ENCODE data around the gene METTL4. TPM values are rescaled to one million over a fixed set of nuclear protein-coding genes. Genes with fewer than 3 reads are reported as not detected.

The METTL4 gene
- polyA plus RNA-seq, 1 experiment: 12.7 TPM

- DNase-seq (ENCODE audit: low read depth, low spot score): no peak
- POLR2A ChIA-PET: no interaction called here
- CTCF ChIA-PET: no interaction called here
- TF ChIP-seq, protein P1, sequence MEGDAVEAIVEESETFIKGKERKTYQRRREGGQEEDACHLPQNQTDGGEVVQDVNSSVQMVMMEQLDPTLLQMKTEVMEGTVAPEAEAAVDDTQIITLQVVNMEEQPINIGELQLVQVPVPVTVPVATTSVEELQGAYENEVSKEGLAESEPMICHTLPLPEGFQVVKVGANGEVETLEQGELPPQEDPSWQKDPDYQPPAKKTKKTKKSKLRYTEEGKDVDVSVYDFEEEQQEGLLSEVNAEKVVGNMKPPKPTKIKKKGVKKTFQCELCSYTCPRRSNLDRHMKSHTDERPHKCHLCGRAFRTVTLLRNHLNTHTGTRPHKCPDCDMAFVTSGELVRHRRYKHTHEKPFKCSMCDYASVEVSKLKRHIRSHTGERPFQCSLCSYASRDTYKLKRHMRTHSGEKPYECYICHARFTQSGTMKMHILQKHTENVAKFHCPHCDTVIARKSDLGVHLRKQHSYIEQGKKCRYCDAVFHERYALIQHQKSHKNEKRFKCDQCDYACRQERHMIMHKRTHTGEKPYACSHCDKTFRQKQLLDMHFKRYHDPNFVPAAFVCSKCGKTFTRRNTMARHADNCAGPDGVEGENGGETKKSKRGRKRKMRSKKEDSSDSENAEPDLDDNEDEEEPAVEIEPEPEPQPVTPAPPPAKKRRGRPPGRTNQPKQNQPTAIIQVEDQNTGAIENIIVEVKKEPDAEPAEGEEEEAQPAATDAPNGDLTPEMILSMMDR (IDR thresholded peaks at IDR 0.05; ENCODE audit: low read depth, low read length): no peak
- Histone ChIP-seq H3K4me3 (ENCODE audit: low read depth, low read length) (no peak overlapping the region), H3K27ac (ENCODE audit: low read depth, low read length) (no peak overlapping the region), H3K27me3 (ENCODE audit: control insufficient read depth, insufficient read depth, low read length) (no peaks in the 10 kb centered on the region), H3K9me3 (ENCODE audit: control insufficient read depth, insufficient read depth, low read length) (no peaks in the 10 kb centered on the region)
These were observed 3.2 kb downstream of the METTL4 start for GRCh38 chr18:2568129-2568528.

GRCh38 chr18:2564373-2564772 is 6.9 kb downstream of the METTL4 start:
- no peak overlapping the region for H3K4me3 ChIP-seq (ENCODE audit: low read depth, low read length)
- H3K27ac ChIP-seq (ENCODE audit: low read depth, low read length): no peak overlapping the region
- no peaks in the 10 kb centered on the region for H3K27me3 ChIP-seq (ENCODE audit: control insufficient read depth, insufficient read depth, low read length)
- no peak for DNase-seq (ENCODE audit: low read depth, low spot score)
- POLR2A ChIA-PET: no interaction called here
- H3K9me3 ChIP-seq (ENCODE audit: control insufficient read depth, insufficient read depth, low read length): no peaks in the 10 kb centered on the region
- CTCF ChIA-PET: interaction anchor here (0.7 kb wide), 2 partner anchors 10 to 36 kb away, joined by 3 read pairs; no protein-coding TSS in a partner anchor
- TF ChIP-seq, protein P1 (IDR thresholded peaks at IDR 0.05; ENCODE audit: low read depth, low read length): no peak

GRCh38 chr18:2559249-2559648 is 12.1 kb downstream of the METTL4 start:
- ChIA-PET POLR2A (no interaction called here), CTCF (interaction anchor here (1.0 kb wide), 1 partner anchor 11 kb away, joined by 3 read pairs; no protein-coding TSS in a partner anchor)
- Histone ChIP-seq H3K9me3 (ENCODE audit: control insufficient read depth, insufficient read depth, low read length) (no peaks in the 10 kb centered on the region), H3K27ac (ENCODE audit: low read depth, low read length) (no peak overlapping the region), H3K27me3 (ENCODE audit: control insufficient read depth, insufficient read depth, low read length) (no peaks in the 10 kb centered on the region), H3K4me3 (ENCODE audit: low read depth, low read length) (no peak overlapping the region)
- DNase-seq (ENCODE audit: low read depth, low spot score): no peak
- TF ChIP-seq, protein P1 (IDR thresholded peaks at IDR 0.05; ENCODE audit: low read depth, low read length): no peak

- no peaks in the 10 kb centered on the region for H3K9me3 ChIP-seq (ENCODE audit: control insufficient read depth, insufficient read depth, low read length)
- ChIA-PET CTCF (interaction anchor here (1.0 to 2.8 kb wide), 2 partner anchors 11 to 15 kb away, joined by 3 to 14 read pairs; no protein-coding TSS in a partner anchor), POLR2A (no interaction called here)
- H3K27me3 ChIP-seq (ENCODE audit: control insufficient read depth, insufficient read depth, low read length): no peaks in the 10 kb centered on the region
- no peak overlapping the region for H3K27ac ChIP-seq (ENCODE audit: low read depth, low read length)
- DNase-seq (ENCODE audit: low read depth, low spot score): no peak
- TF ChIP-seq, protein P1 (IDR thresholded peaks at IDR 0.05; ENCODE audit: low read depth, low read length): no peak
- H3K4me3 ChIP-seq (ENCODE audit: low read depth, low read length): no peak overlapping the region
These were observed 13.8 kb downstream of the METTL4 start for GRCh38 chr18:2557536-2557935.

DNA sequence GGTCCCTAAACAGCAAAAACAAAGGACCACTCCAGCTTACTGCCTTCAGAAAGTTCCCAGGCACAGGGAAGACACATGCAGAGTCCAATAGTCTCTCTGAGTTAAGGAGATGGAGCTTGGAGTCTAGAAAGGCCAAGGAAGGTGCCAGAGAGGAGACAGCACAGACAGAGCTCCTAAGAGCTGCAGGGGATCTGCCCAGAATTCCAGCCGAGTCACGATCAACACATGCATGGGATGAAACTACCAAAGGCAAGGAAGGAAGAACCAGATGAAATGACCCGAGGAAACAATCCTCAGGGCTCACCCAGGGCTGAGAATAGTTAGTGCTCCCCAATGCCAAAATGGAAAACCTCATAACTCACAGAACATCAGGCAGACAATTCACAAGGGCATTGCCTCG is 15.4 kb downstream of the METTL4 start:
- Histone ChIP-seq H3K27me3 (ENCODE audit: control insufficient read depth, insufficient read depth, low read length) (no peaks in the 10 kb centered on the region), H3K27ac (ENCODE audit: low read depth, low read length) (no peak overlapping the region), H3K4me3 (ENCODE audit: low read depth, low read length) (no peak overlapping the region), H3K9me3 (ENCODE audit: control insufficient read depth, insufficient read depth, low read length) (no peaks in the 10 kb centered on the region)
- ChIA-PET POLR2A (interaction anchor here (0.7 kb wide), 1 partner anchor 103 kb away, joined by 4 read pairs; no protein-coding TSS in a partner anchor), CTCF (interaction anchor here (0.8 to 2.8 kb wide), 5 partner anchors 9 to 970 kb away, joined by 3 to 14 read pairs (median 3); no protein-coding TSS in a partner anchor)
- TF ChIP-seq, protein P1 (IDR thresholded peaks at IDR 0.05; ENCODE audit: low read depth, low read length): no peak
- no peak for DNase-seq (ENCODE audit: low read depth, low spot score)

Data from AG04450 (cell line).